ENCODE data around the gene DNAH11. TPM values are rescaled to one million over a fixed set of nuclear protein-coding genes. Genes with fewer than 3 reads are reported as not detected.

The DNAH11 gene
- total and polyA plus RNA-seq, 4 donors, result 0.05 to 0.50 (median 0.11) TPM

DNA sequence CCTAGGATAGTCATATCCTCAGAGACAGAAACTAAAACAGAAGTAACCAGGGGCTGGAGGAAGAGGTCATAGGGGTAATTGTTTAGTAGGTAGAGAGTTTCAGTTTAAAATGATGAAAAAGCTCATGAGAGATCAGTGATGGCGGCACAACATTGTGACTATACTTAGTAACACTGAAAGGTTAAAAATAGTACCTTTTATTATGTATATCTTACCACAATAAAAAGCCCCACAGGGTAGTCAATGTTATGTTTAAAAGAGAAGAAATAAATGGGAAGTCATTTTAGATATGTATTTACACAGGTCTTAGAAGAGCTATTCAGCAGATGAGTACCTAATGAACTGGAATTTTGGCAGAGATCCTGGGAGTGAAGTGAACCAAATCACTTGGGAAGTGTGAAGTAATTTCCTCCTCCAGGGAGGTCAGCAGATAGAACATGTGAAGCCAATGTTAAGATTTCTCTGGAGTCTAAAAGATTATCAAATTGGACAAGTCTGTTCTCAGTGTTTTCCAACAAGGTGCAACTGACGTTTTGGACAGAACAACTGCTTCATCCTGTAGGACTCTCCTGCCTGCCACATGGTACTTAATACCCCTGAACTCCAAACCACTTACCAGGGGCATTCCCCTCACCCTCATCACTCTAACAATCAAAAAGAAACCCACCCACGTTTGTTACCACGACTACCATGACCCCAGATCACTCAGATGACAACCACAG lies 396.5 kb downstream of the DNAH11 start (continued):
- no peak for TF ChIP-seq RAD21 (IDR thresholded peaks at IDR 0.05)
- no peak for TF ChIP-seq RXRA (IDR thresholded peaks at IDR 0.05)
- TF ChIP-seq, protein P1, sequence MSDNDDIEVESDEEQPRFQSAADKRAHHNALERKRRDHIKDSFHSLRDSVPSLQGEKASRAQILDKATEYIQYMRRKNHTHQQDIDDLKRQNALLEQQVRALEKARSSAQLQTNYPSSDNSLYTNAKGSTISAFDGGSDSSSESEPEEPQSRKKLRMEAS (IDR thresholded peaks at IDR 0.05), result no peak
- TF ChIP-seq HNF4G (IDR thresholded peaks at IDR 0.05), result no peak

- no peak for DNase-seq (ENCODE audit: low spot score)
- no peaks in the 10 kb centered on the region for H3K36me3 ChIP-seq (ENCODE audit: control insufficient read depth in 4 of 4, insufficient read depth in 3 of 4, low read depth in 1 of 4, low read length in 3 of 4)
- no peak overlapping the region for H3K9ac ChIP-seq (ENCODE audit: low read depth in 1 of 2, low read length in 2 of 2)
- no peaks in the 10 kb centered on the region for H3K27me3 ChIP-seq (ENCODE audit: control insufficient read depth in 4 of 4, insufficient read depth in 4 of 4, low read length in 3 of 4)
- TF ChIP-seq, protein P1 (IDR thresholded peaks at IDR 0.05), result no peak
- TF ChIP-seq ATF3 (IDR thresholded peaks at IDR 0.05), result no peak
- no peak for TF ChIP-seq CTCF (IDR thresholded peaks at IDR 0.05; ENCODE audit: low read depth, low read length, missing input control)
- TF ChIP-seq JUND (IDR thresholded peaks at IDR 0.05), result no peak
- TF ChIP-seq HNF4G (IDR thresholded peaks at IDR 0.05), result no peak
- TF ChIP-seq HNF4A (conservative IDR thresholded peaks at IDR 0.05), result no peak
- TF ChIP-seq TAF1 (conservative IDR thresholded peaks at IDR 0.05), result no peak
- no peak for TF ChIP-seq YY1 (IDR thresholded peaks at IDR 0.05)
- TF ChIP-seq, protein P2, sequence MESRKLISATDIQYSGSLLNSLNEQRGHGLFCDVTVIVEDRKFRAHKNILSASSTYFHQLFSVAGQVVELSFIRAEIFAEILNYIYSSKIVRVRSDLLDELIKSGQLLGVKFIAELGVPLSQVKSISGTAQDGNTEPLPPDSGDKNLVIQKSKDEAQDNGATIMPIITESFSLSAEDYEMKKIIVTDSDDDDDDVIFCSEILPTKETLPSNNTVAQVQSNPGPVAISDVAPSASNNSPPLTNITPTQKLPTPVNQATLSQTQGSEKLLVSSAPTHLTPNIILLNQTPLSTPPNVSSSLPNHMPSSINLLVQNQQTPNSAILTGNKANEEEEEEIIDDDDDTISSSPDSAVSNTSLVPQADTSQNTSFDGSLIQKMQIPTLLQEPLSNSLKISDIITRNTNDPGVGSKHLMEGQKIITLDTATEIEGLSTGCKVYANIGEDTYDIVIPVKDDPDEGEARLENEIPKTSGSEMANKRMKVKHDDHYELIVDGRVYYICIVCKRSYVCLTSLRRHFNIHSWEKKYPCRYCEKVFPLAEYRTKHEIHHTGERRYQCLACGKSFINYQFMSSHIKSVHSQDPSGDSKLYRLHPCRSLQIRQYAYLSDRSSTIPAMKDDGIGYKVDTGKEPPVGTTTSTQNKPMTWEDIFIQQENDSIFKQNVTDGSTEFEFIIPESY (IDR thresholded peaks at IDR 0.05), result no peak
- TF ChIP-seq FOXA2 (IDR thresholded peaks at IDR 0.05), result no peak
- no peak for TF ChIP-seq NR2F2 (IDR thresholded peaks at IDR 0.05)
- no peak overlapping the region for H3K27ac ChIP-seq (ENCODE audit: low read depth in 1 of 2, low read length in 2 of 2)
- WGBS, result 94% methylated on average over 3 of the region's 3 CpGs
- H3K4me1 ChIP-seq (ENCODE audit: control insufficient read depth in 4 of 4, insufficient read depth in 4 of 4, low read length in 3 of 4), result peaks cover 0 to 6% (median under 1%) of the 10 kb centered on the region in 4 donors
- no peaks in the 10 kb centered on the region for H3K9me3 ChIP-seq (ENCODE audit: control insufficient read depth in 4 of 4, low read length in 3 of 4)
- H3K4me3 ChIP-seq (ENCODE audit: low read depth in 1 of 3, low read length in 3 of 3), result no peak overlapping the region
Observed at GRCh38 chr7:21939858-21940372, 397.1 kb downstream of the DNAH11 start.

DNA sequence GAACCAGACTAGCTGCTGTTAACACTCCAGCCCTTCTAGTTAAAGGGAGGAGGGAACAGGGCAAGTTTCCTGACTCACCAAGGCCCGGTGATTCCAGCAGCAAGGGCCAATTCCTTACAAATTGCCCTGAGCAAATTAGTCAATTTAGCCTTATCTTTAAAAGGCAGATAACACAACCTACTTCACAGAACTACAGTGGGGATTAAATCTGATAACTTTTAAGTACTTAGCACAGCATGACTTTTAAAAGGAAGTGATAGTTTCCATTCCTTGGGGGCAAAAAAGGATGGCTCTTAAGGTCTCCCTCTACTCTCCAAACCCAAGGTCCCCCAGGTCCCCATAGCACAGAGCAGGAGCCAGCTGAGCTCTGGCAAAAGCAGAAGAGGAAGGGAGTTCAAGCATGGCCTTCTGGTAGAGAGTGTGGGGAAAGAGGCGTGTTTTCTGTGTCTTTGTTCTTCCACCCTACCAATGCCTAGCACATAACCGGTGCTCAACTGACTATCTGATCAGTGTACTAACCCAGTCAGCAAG lies 398.8 kb downstream of the DNAH11 start:
- H3K27ac ChIP-seq (ENCODE audit: low read depth in 1 of 2, low read length in 2 of 2), result no peak overlapping the region
- no peak overlapping the region for H3K9ac ChIP-seq (ENCODE audit: low read depth in 1 of 2, low read length in 2 of 2)
- peaks cover 1 to 16% (median 4%) of the 10 kb centered on the region in 4 donors for H3K4me1 ChIP-seq (ENCODE audit: control insufficient read depth in 4 of 4, insufficient read depth in 4 of 4, low read length in 3 of 4)
- H3K4me3 ChIP-seq (ENCODE audit: low read depth in 1 of 3, low read length in 3 of 3), result no peak overlapping the region
- WGBS, result 68% methylated on average over 3 of the region's 3 CpGs
- H3K27me3 ChIP-seq (ENCODE audit: control insufficient read depth in 4 of 4, insufficient read depth in 4 of 4, low read length in 3 of 4), result no peaks in the 10 kb centered on the region
- DNase-seq (ENCODE audit: low spot score), result no peak
- H3K36me3 ChIP-seq (ENCODE audit: control insufficient read depth in 4 of 4, insufficient read depth in 3 of 4, low read depth in 1 of 4, low read length in 3 of 4), result no peaks in the 10 kb centered on the region
- TF ChIP-seq NR2F2 (IDR thresholded peaks at IDR 0.05) (no peak), SP1 (IDR thresholded peaks at IDR 0.05) (no peak), GABPA (IDR thresholded peaks at IDR 0.05 in 1 of 2, conservative IDR thresholded peaks at IDR 0.05 in 1 of 2) (no peak), EGR1 (IDR thresholded peaks at IDR 0.05; ENCODE audit: low read depth in 2 of 2) (no peak), RXRA (IDR thresholded peaks at IDR 0.05) (no peak), HNF4A (conservative IDR thresholded peaks at IDR 0.05) (no peak), FOXA2 (IDR thresholded peaks at IDR 0.05) (no peak)
- TF ChIP-seq, protein P2 (IDR thresholded peaks at IDR 0.05), result no peak
- H3K9me3 ChIP-seq (ENCODE audit: control insufficient read depth in 4 of 4, low read length in 3 of 4), result no peaks in the 10 kb centered on the region

Data from liver (tissue), 9 donors.